PC-9 (cell line): ENCODE results near the gene UNC5C. TPM values are rescaled to one million over a fixed set of nuclear protein-coding genes. Genes with fewer than 3 reads are reported as not detected.

Source experiments
- BruUV-seq: library from RNA; stranded (reverse); fragments of 400-500 nt; replicated peaks from 2 replicates; lab custom pipeline; 2021; lab: Mats Ljungman, UMichigan
- CTCF ChIA-PET: fragments of 300-600 bp; sonication (Branson Sonifier 250); formaldehyde crosslinking; loops from one replicate; lab custom pipeline; 2022; ENCODE audit warnings: antibody characterized with exemption; lab: Charles Lee
- POLR2A ChIA-PET: fragments of 300-600 bp; sonication (Branson Sonifier 250); formaldehyde crosslinking; loops from one replicate; lab custom pipeline; 2022; ENCODE audit warnings: antibody characterized with exemption; ENCODE audit not compliant: unreplicated experiment; lab: Charles Lee
- DNase-seq, 2 experiments: peaks; one replicate each; pipeline versions ENCODE4 v3.0.0 to v3.0.0-alpha.2; 2015 to 2022; ENCODE audit warnings: mixed read lengths in 1 of 2
- H2AFZ ChIP-seq: fragments of 200-600 bp; sonication (generic); 2 replicates; pipeline ENCODE4 v1.8.1; 2017; ENCODE audit warnings: antibody characterized with exemption
- H3F3A ChIP-seq: fragments of 200-600 bp; sonication (generic); 2 replicates; pipeline ENCODE4 v1.8.1; 2017; ENCODE audit warnings: antibody characterized with exemption, mild to moderate bottlenecking, low read depth; ENCODE audit not compliant: insufficient read depth
- H3K27ac ChIP-seq: fragments of 200-600 bp; sonication (generic); 2 replicates; pipeline ENCODE4 v1.6.1; 2016; ENCODE audit warnings: mixed run types
- H3K27me3 ChIP-seq: fragments of 200-600 bp; sonication (generic); 2 replicates; pipeline ENCODE4 v1.6.1; 2016; ENCODE audit warnings: low read depth, mixed run types; ENCODE audit not compliant: insufficient read depth
- H3K36me3 ChIP-seq: fragments of 200-600 bp; sonication (generic); 2 replicates; pipeline ENCODE4 v1.6.1; 2016; ENCODE audit warnings: low read depth, mixed run types
- H3K4me1 ChIP-seq: fragments of 200-600 bp; sonication (generic); replicated peaks from 2 replicates; pipeline ENCODE4 v1.6.1; 2016; ENCODE audit warnings: mixed run types; ENCODE audit not compliant: insufficient read depth
- H3K4me2 ChIP-seq: fragments of 200-600 bp; sonication (generic); 2 replicates; pipeline ENCODE4 v1.6.1; 2017; ENCODE audit warnings: mixed run types
- H3K4me3 ChIP-seq: fragments of 200-600 bp; sonication (generic); 2 replicates; pipeline ENCODE4 v1.6.1; 2016; ENCODE audit warnings: mixed run types
- H3K79me2 ChIP-seq: fragments of 200-600 bp; sonication (generic); 2 replicates; pipeline ENCODE4 v1.6.1; 2017; ENCODE audit warnings: low read depth, mixed run types
- H3K9me2 ChIP-seq: fragments of 200-600 bp; sonication (generic); 2 replicates; pipeline ENCODE4 v1.8.1; 2017; ENCODE audit warnings: mild to moderate bottlenecking; ENCODE audit not compliant: insufficient read depth
- H3K9me3 ChIP-seq: fragments of 200-600 bp; sonication (generic); 2 replicates; pipeline ENCODE4 v1.8.1; 2016; ENCODE audit warnings: low read depth; ENCODE audit not compliant: insufficient read depth
- H4K20me1 ChIP-seq: fragments of 200-600 bp; sonication (generic); 2 replicates; pipeline ENCODE4 v1.8.1; 2017; ENCODE audit not compliant: insufficient read depth
- EZH2 ChIP-seq: fragments of 200-600 bp; sonication (generic); IDR thresholded peaks from 2 replicates; pipeline ENCODE4 v1.8.0; 2017; ENCODE audit warnings: antibody characterized with exemption, low read depth
- intact Hi-C: fragments of 100-400 bp; cut with micrococcal nuclease; formaldehyde crosslinking; loops from one replicate; pipeline ENCODE4 v1.10.0; 2022; ENCODE audit not compliant: unreplicated experiment
- total RNA-seq: library from RNA; stranded (reverse); gene quantifications from 2 replicates; pipeline ENCODE4 v1.2.3, GENCODE V29; 2021
- TF ChIP-seq, protein P1 (sequence below): fragments of 200-600 bp; sonication (generic); conservative IDR thresholded peaks from 2 replicates; pipeline ENCODE4 v1.6.1; 2017; ENCODE audit warnings: mixed run types, antibody characterized with exemption, mild to moderate bottlenecking, moderate library complexity

The UNC5C gene
- total RNA-seq, 1 experiment from 2014 or later: not detected

DNA sequence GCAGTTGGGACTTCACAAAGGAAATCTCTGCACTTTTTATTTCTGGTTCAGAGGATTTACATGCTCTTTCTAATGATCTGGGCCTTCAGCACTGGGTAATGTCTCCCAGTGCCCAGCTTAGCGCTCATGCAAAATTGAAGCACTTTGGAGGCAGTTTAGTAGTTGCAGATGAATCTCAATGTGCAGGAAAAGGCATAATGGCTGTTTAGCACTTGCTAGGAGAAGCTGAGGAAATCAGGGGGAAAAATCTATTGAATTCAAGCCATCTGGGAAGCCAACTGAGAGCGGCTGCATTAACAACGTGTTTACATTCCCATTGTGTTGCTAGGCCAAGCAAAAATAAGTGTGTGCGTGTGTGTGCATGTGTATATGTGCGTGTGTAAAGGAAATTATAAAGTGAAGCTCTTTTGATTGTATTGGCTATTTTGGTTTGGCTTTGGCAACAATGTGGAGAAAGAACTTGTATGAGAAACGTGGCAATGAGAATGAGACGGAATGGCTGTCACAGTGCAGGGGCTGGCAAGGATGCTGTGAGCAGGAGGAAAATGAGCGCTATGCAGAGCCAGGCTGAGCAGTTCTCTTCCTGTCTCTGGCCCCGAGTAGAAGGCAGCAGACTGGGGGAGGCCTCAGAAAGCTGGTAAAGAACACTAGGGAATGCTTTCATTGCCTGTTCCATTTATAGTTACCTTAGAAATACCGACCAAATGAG, 231.5 kb downstream of the UNC5C start:
- H3K79me2 ChIP-seq: no peaks in the 10 kb centered on the region
- no peaks in the 10 kb centered on the region for H3K9me3 ChIP-seq
- H3K27me3 ChIP-seq: no peaks in the 10 kb centered on the region
- BruUV-seq: no TSS peak
- H4K20me1 ChIP-seq: no peaks in the 10 kb centered on the region
- TF ChIP-seq, protein P1, sequence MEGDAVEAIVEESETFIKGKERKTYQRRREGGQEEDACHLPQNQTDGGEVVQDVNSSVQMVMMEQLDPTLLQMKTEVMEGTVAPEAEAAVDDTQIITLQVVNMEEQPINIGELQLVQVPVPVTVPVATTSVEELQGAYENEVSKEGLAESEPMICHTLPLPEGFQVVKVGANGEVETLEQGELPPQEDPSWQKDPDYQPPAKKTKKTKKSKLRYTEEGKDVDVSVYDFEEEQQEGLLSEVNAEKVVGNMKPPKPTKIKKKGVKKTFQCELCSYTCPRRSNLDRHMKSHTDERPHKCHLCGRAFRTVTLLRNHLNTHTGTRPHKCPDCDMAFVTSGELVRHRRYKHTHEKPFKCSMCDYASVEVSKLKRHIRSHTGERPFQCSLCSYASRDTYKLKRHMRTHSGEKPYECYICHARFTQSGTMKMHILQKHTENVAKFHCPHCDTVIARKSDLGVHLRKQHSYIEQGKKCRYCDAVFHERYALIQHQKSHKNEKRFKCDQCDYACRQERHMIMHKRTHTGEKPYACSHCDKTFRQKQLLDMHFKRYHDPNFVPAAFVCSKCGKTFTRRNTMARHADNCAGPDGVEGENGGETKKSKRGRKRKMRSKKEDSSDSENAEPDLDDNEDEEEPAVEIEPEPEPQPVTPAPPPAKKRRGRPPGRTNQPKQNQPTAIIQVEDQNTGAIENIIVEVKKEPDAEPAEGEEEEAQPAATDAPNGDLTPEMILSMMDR: no peak
- no peak for TF ChIP-seq EZH2
- no peaks in the 10 kb centered on the region for H3K4me1 ChIP-seq
- H3K4me3 ChIP-seq: no peak overlapping the region
- H3K27ac ChIP-seq: no peak overlapping the region
- ChIA-PET CTCF (no interaction called here), POLR2A (no interaction called here)
- H3K4me2 ChIP-seq: no peak overlapping the region
- no peak for DNase-seq
- no peak overlapping the region for H2AFZ ChIP-seq
- intact Hi-C loops: no loop called here
- no peaks in the 10 kb centered on the region for H3F3A ChIP-seq
- no peaks in the 10 kb centered on the region for H3K9me2 ChIP-seq
- H3K36me3 ChIP-seq: no peaks in the 10 kb centered on the region

DNA sequence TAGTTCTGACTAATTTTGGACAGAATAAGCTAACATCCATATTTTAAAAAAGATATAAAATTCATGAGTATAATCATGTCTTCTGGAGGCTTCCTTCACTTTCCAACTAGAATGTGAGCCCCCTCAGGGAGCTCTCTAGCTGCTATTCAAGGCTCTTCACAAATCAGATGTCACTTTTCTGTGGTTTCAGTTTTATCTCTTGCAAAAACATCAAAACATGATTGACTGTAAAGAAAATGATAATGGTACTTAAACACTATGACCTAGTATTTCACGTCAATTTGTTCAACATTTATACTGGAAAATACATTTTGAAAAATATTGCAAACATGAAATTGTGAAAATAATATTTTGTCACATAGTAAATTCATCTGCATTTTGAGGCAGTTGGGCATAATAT, 234.2 kb downstream of the UNC5C start:
- Histone ChIP-seq H3F3A (no peaks in the 10 kb centered on the region), H3K79me2 (no peaks in the 10 kb centered on the region), H3K27me3 (no peaks in the 10 kb centered on the region), H4K20me1 (no peaks in the 10 kb centered on the region), H3K4me3 (no peak overlapping the region), H3K36me3 (no peaks in the 10 kb centered on the region), H3K27ac (no peak overlapping the region), H3K9me3 (no peaks in the 10 kb centered on the region), H3K9me2 (no peaks in the 10 kb centered on the region), H3K4me2 (no peak overlapping the region), H3K4me1 (no peaks in the 10 kb centered on the region), H2AFZ (no peak overlapping the region)
- no peak for DNase-seq
- intact Hi-C loops: no loop called here
- ChIA-PET POLR2A (no interaction called here), CTCF (no interaction called here)
- no peak for TF ChIP-seq EZH2
- TF ChIP-seq, protein P1: no peak
- no TSS peak for BruUV-seq

DNA sequence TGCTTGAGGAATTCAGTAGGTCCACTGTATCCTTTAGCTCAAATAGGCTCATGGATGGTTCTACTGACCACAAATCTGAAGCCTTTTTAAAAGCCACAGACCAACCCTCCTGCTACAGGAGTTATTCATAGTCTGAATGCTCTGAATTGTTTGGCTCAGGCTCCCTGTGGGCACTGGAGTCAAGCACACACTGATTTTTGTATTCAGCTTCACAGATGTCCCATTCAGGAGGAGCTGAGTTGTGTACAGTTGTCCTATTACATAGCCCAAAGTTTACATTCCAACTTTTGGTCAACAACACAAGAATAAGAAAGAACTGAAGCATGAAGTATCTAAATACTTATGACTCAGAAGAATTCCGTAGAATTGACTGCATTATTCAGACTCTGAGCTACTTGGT, 243.9 kb downstream of the UNC5C start:
- H3K4me3 ChIP-seq: no peak overlapping the region
- ChIA-PET CTCF (no interaction called here), POLR2A (interaction anchor here (0.6 to 0.7 kb wide), 3 partner anchors 15 to 1795 kb away, joined by 3 to 8 read pairs (median 4); no protein-coding TSS in a partner anchor)
- H3K36me3 ChIP-seq: no peaks in the 10 kb centered on the region
- peaks cover 11% of the 10 kb centered on the region; the same call in 1 of the 2 replicates for H3K4me1 ChIP-seq
- intact Hi-C loops: loop anchor here (1.0 to 10.0 kb wide), 3 partner anchors 14 to 140 kb away; no protein-coding TSS in a partner anchor
- H3K27ac ChIP-seq: no peak overlapping the region
- no peaks in the 10 kb centered on the region for H3K27me3 ChIP-seq
- BruUV-seq: no TSS peak
- H3K4me2 ChIP-seq: no peak overlapping the region
- no peaks in the 10 kb centered on the region for H3K79me2 ChIP-seq
- H4K20me1 ChIP-seq: no peaks in the 10 kb centered on the region
- H2AFZ ChIP-seq: no peak overlapping the region
- TF ChIP-seq, protein P1: no peak
- TF ChIP-seq EZH2: no peak
- H3K9me3 ChIP-seq: no peaks in the 10 kb centered on the region
- H3F3A ChIP-seq: 0 out of 2 replicates have a peak, but pooled peaks cover 7% of the 10 kb centered on the region
- peak; percentile 48 to 78 for DNase-seq
- no peaks in the 10 kb centered on the region; the same call in 1 of the 2 replicates for H3K9me2 ChIP-seq
